Middle frontal gyrus (tissue), 1 donor: ENCODE measurements around the gene CACNB2.

Experiments used
- DNase-seq: peaks from one replicate; pipeline ENCODE4 v3.0.0-alpha.2; 2015; ENCODE audit warnings: low spot score; ENCODE audit errors: extremely low spot score

The CACNB2 gene

GRCh38 chr10:18140149-18140956, at the start of gene CACNB2:
CACNB2 (plus strand) TSS chr10:18140424.
- DNase-seq = peak; percentile 53

- DNase-seq = no peak
Observed at GRCh38 chr10:18094332-18094731, 45.9 kb upstream of the CACNB2 start.

GRCh38 chr10:18094793-18095192, 45.4 kb upstream of the CACNB2 start:
- DNase-seq = no peak

- DNase-seq = no peak
Observed at GRCh38 chr10:18097524-18097923, 42.7 kb upstream of the CACNB2 start.

GRCh38 chr10:18098201-18098600, 42.0 kb upstream of the CACNB2 start:
- DNase-seq = no peak

- DNase-seq = no peak
Observed at GRCh38 chr10:18099415-18099814, 40.8 kb upstream of the CACNB2 start.

GRCh38 chr10:18100669-18101068, 39.6 kb upstream of the CACNB2 start:
- no peak for DNase-seq

GRCh38 chr10:18102404-18102803, 37.8 kb upstream of the CACNB2 start:
- no peak for DNase-seq

GRCh38 chr10:18104223-18104872, 35.9 kb upstream of the CACNB2 start:
- no peak for DNase-seq

GRCh38 chr10:18109341-18109870, 30.8 kb upstream of the CACNB2 start:
- DNase-seq = no peak

GRCh38 chr10:18113881-18114280, 26.3 kb upstream of the CACNB2 start:
- no peak for DNase-seq

- no peak for DNase-seq
Observed at GRCh38 chr10:18117276-18117675, 22.9 kb upstream of the CACNB2 start.

GRCh38 chr10:18122753-18123152, 17.5 kb upstream of the CACNB2 start:
- no peak for DNase-seq

- no peak for DNase-seq
Observed at GRCh38 chr10:18133046-18133445, 7.2 kb upstream of the CACNB2 start.

- no peak for DNase-seq
Observed at GRCh38 chr10:18134509-18134908, 5.7 kb upstream of the CACNB2 start.

GRCh38 chr10:18134921-18135320, 5.3 kb upstream of the CACNB2 start:
- DNase-seq = no peak

GRCh38 chr10:18136073-18136791, 4.0 kb upstream of the CACNB2 start:
- no peak for DNase-seq

- DNase-seq = no peak
Observed at GRCh38 chr10:18137111-18137510, 3.1 kb upstream of the CACNB2 start.

GRCh38 chr10:18140957-18141845, 977 bp downstream of the CACNB2 start:
- DNase-seq = no peak

- no peak for DNase-seq
Observed at GRCh38 chr10:18142151-18142550, 1.9 kb downstream of the CACNB2 start.

- DNase-seq = no peak
Observed at GRCh38 chr10:18144396-18144795, 4.2 kb downstream of the CACNB2 start.
